Erythroblast (primary cell): Measurements from ENCODE around the gene SULF2.

Experiments used
- GATA1 ChIP-seq: IDR thresholded peaks from 2 replicates; pipeline ENCODE4 v1.6.1; 2011; ENCODE audit warnings: low read depth, mild to moderate bottlenecking, control low read depth, low read length, moderate library complexity
- POLR2A ChIP-seq: IDR thresholded peaks from 2 replicates; pipeline ENCODE4 v1.6.1; 2011; ENCODE audit warnings: mild to moderate bottlenecking, low read length

GRCh38 chr20:47676219-47676721 is 109.0 kb downstream of the SULF2 start:
- TF ChIP-seq POLR2A (no peak), GATA1 (no peak)
